MM.1S (cell line): ENCODE measurements around the gene COL26A1.

ENCODE experiments used
- DNase-seq: peaks from one replicate; pipeline ENCODE4 v3.0.0-alpha.2; 2015
- H2AFZ ChIP-seq: fragments of 300-600 bp; sonication (generic); 2 replicates; pipeline ENCODE4 v1.6.0; 2016; ENCODE audit warnings: antibody characterized with exemption, low read length
- H3F3A ChIP-seq: fragments of 300-600 bp; sonication (generic); 2 replicates; pipeline ENCODE4 v1.6.1; 2016; ENCODE audit warnings: mild to moderate bottlenecking, antibody characterized with exemption, low read length, moderate library complexity, mixed read lengths; ENCODE audit not compliant: insufficient read depth
- H3K27ac ChIP-seq: fragments of 300-600 bp; sonication (generic); 2 replicates; pipeline ENCODE4 v1.5.1; 2016; ENCODE audit warnings: mild to moderate bottlenecking, low read length
- H3K27me3 ChIP-seq: fragments of 300-600 bp; sonication (generic); replicated peaks from 2 replicates; pipeline ENCODE4 v1.6.0; 2016; ENCODE audit warnings: low read length; ENCODE audit not compliant: insufficient read depth
- H3K36me3 ChIP-seq: fragments of 300-600 bp; sonication (generic); replicated peaks from 2 replicates; pipeline ENCODE4 v1.6.1; 2016; ENCODE audit warnings: mild to moderate bottlenecking, low read length, mixed read lengths; ENCODE audit not compliant: insufficient read depth
- H3K4me1 ChIP-seq: fragments of 300-600 bp; sonication (generic); 2 replicates; pipeline ENCODE4 v1.6.1; 2016; ENCODE audit warnings: low read length, mixed read lengths
- H3K4me2 ChIP-seq: fragments of 300-600 bp; sonication (generic); 2 replicates; pipeline ENCODE4 v1.6.0; 2016; ENCODE audit warnings: low read depth, low read length
- H3K4me3 ChIP-seq: fragments of 300-600 bp; sonication (generic); 2 replicates; pipeline ENCODE4 v1.5.1; 2016; ENCODE audit warnings: low read length, mixed read lengths
- H3K79me2 ChIP-seq: fragments of 300-600 bp; sonication (generic); 2 replicates; pipeline ENCODE4 v1.6.1; 2016; ENCODE audit warnings: mixed run types, low read length, mixed read lengths
- H3K9ac ChIP-seq: fragments of 300-600 bp; sonication (generic); 2 replicates; pipeline ENCODE4 v1.6.1; 2016; ENCODE audit warnings: low read length, mixed read lengths
- H3K9me2 ChIP-seq: fragments of 300-600 bp; sonication (generic); replicated peaks from 2 replicates; pipeline ENCODE4 v1.6.1; 2016; ENCODE audit warnings: mild to moderate bottlenecking, low read length, mixed read lengths; ENCODE audit not compliant: insufficient read depth
- H3K9me3 ChIP-seq: fragments of 300-600 bp; sonication (generic); replicated peaks from 2 replicates; pipeline ENCODE4 v1.6.1; 2016; ENCODE audit warnings: mild to moderate bottlenecking, low read length, mixed read lengths; ENCODE audit not compliant: insufficient read depth
- H4K20me1 ChIP-seq: fragments of 300-600 bp; sonication (generic); 2 replicates; pipeline ENCODE4 v1.6.1; 2016; ENCODE audit warnings: mild to moderate bottlenecking, low read length, moderate library complexity, mixed read lengths; ENCODE audit not compliant: insufficient read depth
- CTCF ChIP-seq: fragments of 300-600 bp; sonication (generic); IDR thresholded peaks from 2 replicates; pipeline ENCODE4 v1.5.1; 2016; ENCODE audit warnings: antibody characterized with exemption, low read length, mixed read lengths
- EZH2 ChIP-seq: fragments of 300-600 bp; sonication (generic); optimal IDR thresholded peaks from 2 replicates; pipeline ENCODE3; 2017; ENCODE audit warnings: low read depth, mild to moderate bottlenecking, antibody characterized with exemption, low read length, mixed read lengths
- EZH2phosphoT487 ChIP-seq: fragments of 300-600 bp; sonication (generic); IDR thresholded peaks from 2 replicates; pipeline ENCODE4 v1.6.1; 2018; ENCODE audit warnings: antibody characterized with exemption, low read length

The COL26A1 gene

GRCh38 chr7:101563198-101563901, 200.7 kb downstream of the COL26A1 start:
- Histone ChIP-seq H4K20me1 (no peaks in the 10 kb centered on the region), H3K27me3 (peaks cover 70% of the 10 kb centered on the region), H3K4me1 (no peaks in the 10 kb centered on the region), H3K9ac (no peak overlapping the region), H3K9me3 (no peaks in the 10 kb centered on the region), H3K36me3 (no peaks in the 10 kb centered on the region), H3F3A (no peaks in the 10 kb centered on the region), H3K27ac (no peak overlapping the region), H3K4me3 (no peak overlapping the region), H3K4me2 (no peak overlapping the region), H3K9me2 (no peaks in the 10 kb centered on the region), H2AFZ (no peak overlapping the region), H3K79me2 (no peaks in the 10 kb centered on the region)
- no peak for DNase-seq
- no peak for TF ChIP-seq EZH2
- TF ChIP-seq CTCF, result no peak
- no peak for TF ChIP-seq EZH2phosphoT487

DNA sequence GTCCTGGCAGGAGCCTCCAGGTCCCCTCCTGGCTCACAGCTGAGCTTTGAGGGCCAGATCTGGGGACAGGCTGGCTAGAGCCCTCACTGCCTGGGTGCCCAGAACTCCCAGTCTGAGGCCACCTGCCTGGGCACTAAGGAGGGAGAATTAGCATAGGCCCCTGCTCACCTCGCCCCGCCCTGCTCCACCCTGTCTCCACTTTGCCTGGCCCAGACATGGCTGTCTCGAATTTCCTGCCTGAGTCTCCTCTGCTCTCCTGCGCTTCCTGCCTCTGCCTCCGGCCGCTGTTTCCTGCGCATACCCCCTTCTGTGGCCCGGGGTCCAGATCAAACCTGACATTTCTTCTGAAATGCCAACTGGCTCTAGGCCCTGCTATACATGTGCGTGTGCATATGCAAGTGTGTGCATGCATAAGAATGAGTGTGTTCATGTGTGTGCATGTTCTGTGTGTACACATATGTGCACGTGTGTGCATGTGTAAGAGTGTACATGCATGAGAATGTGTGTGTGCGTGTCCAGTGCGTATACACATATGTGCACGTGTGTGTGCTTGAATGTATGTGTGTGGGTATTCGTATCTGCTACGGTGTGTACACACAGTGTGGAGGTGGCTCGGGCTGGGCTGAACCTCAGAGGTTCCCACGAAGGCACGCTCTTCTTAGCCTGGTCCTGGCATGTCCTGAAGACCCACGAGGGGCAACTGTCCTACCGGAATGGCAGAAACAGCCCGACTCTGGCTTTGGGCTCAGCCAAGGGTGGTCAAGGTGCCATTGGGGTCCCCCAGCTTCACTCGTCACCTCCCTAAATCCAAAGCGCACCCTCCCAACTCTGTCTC, 201.5 kb downstream of the COL26A1 start:
- Histone ChIP-seq H3K27me3 (peaks cover 67% of the 10 kb centered on the region), H3K4me1 (no peaks in the 10 kb centered on the region), H3K4me2 (no peak overlapping the region), H3K9me3 (no peaks in the 10 kb centered on the region), H3K79me2 (no peaks in the 10 kb centered on the region), H3K27ac (no peak overlapping the region), H3K36me3 (no peaks in the 10 kb centered on the region), H3K9me2 (no peaks in the 10 kb centered on the region), H4K20me1 (no peaks in the 10 kb centered on the region), H2AFZ (no peak overlapping the region), H3F3A (no peaks in the 10 kb centered on the region), H3K4me3 (no peak overlapping the region), H3K9ac (no peak overlapping the region)
- no peak for DNase-seq
- TF ChIP-seq CTCF (no peak), EZH2phosphoT487 (no peak), EZH2 (no peak)

DNA sequence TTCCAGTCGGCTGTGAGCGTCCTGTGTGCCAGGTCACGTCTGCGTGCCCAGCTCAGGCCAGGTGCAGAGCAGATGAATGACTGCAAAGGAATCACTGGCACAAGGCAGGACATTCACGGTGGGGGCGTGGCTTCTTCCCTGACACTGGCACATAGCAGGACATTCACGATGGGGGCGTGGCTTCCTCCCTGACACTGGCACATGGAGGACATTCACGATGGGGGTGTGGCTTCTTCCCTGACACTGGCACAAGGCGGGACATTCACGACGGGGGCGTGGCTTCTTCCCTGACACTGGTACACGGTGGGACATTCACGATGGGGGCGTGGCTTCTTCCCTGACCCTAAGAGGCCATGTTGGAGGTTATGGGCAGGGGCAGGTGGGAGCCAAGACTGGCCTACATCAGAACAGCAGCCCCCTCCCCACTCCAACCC, 202.1 kb downstream of the COL26A1 start:
- Histone ChIP-seq H2AFZ (no peak overlapping the region), H3F3A (no peaks in the 10 kb centered on the region), H3K27ac (no peak overlapping the region), H3K4me1 (no peaks in the 10 kb centered on the region), H3K9ac (no peak overlapping the region), H3K4me2 (no peak overlapping the region), H3K9me2 (no peaks in the 10 kb centered on the region), H3K79me2 (no peaks in the 10 kb centered on the region), H3K36me3 (no peaks in the 10 kb centered on the region), H3K4me3 (no peak overlapping the region), H3K9me3 (no peaks in the 10 kb centered on the region), H4K20me1 (no peaks in the 10 kb centered on the region), H3K27me3 (peaks cover 63% of the 10 kb centered on the region)
- DNase-seq, result no peak
- no peak for TF ChIP-seq CTCF
- no peak for TF ChIP-seq EZH2
- no peak for TF ChIP-seq EZH2phosphoT487
